ENCODE results near the gene SKOR1.

Gene SKOR1

DNA sequence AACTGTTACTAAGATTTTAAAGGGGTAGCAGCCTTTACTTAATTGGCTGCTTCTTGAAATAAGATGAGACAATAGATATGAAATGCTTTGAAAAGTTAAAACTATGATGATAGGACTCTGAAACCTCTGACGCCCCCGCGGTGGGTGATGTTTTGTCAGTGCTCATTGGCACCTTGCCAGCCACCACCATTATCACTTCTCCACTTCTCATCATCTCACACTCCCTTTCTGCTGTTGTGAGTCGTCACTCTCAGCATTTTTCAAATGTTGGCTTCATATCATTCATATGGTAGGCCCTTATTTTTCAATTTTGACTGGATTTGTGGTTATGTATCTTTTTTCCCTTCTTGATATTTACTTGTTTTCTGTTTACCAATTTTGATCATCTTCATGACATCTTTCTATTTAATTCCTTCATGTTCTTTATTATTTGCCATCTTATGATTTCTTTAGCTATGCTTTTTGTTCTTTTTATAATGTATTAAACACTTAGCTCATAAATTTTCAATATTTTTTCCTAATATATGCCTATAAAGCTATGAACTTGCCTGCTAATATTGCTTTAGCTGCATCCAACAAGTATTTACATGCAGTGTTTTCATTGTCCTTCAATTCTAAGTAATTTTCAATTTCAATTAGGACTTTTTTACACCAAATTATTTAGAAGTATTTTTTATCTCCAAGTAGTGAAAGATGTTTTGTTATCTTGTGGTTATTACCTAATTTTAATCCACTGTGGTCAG, 30.3 kb upstream of the SKOR1 start:
- ATAC-seq (peak; percentile 46), DNase-seq (peak; percentile 60)

DNA sequence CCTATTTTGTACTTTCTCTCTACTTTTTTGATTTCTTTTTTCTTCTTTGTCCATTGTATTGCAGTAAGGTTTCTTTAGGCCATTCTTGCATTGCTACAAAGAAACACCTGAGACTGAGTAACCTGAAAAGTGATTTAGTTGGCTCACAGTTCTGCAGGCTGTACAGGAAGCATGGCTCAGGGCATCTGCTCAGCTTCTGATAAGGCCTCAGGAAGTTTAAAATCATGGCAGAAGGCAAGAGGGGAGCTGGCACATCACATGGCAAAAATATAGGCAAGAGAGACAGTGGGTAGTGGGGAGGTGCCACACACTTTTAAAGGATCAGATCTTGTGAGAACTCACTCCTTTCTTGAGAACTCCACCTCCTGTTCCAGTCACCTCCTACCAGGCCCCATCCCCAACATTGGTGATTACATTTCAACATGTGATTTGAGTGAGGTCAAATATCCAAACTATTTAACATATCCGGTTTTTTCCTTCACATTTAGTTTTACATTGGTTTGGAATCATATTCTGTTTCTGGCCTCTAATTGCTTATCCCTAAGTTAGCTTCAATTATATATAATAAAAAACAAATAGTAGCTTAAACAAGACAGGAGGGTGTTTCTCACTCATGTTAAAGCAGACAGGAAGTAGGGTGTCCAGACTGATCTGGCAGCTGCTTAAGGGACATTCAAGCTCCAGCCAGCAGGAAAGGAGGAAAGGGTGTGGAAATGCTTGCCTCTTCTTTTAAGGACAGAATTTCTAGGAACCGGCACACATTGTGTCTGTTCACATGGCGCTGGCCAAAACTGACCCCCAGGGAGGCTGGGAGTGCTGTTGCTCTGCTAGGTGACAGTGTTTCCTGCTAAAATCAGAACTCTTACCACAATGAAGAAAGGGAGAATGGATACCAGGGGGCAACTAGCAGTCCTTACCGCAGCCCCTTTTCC, 28.8 kb upstream of the SKOR1 start:
- no peak for ATAC-seq
- DNase-seq = no peak

DNA sequence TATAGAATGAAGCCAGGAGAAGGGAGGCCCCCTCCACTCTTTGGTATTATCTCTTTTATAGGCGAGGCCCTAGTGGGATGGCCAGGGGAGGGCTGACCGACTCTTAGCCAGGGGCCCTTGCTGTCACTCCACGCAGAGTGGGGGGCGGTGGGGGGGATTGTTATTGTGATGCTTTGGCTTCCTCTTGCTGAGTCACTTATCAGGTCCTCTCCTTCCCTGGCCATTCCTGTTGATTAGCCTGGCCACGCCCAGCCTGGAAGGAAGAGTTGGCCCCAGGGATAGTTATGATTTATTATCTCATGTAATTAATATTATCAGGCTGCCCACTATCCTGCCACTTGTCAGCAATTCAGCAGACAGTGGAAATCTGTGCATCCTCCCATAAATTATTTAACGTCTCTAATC, 25.5 kb upstream of the SKOR1 start:
- no peak for DNase-seq
- no peak for ATAC-seq

DNA sequence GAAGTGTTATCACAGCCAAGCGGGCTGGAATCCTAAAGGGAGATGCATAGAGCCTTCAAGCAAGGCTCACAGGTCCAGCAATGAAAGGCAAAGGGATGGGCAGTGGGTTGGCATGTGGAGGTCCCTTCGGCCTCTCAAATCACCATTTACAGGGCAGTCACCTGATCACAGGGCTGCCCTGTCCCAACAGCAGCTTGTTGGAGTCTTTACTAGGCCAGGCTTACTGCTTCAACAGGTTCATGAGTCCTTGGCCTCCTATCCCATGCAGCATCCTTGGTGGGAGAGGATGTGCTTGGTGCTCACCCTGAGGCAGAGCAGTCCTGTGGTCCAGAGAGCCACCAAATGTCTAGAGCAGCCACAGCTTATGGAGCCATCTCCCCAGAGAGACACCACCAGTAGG, 24.2 kb upstream of the SKOR1 start:
- DNase-seq (no peak), ATAC-seq (no peak)

DNA sequence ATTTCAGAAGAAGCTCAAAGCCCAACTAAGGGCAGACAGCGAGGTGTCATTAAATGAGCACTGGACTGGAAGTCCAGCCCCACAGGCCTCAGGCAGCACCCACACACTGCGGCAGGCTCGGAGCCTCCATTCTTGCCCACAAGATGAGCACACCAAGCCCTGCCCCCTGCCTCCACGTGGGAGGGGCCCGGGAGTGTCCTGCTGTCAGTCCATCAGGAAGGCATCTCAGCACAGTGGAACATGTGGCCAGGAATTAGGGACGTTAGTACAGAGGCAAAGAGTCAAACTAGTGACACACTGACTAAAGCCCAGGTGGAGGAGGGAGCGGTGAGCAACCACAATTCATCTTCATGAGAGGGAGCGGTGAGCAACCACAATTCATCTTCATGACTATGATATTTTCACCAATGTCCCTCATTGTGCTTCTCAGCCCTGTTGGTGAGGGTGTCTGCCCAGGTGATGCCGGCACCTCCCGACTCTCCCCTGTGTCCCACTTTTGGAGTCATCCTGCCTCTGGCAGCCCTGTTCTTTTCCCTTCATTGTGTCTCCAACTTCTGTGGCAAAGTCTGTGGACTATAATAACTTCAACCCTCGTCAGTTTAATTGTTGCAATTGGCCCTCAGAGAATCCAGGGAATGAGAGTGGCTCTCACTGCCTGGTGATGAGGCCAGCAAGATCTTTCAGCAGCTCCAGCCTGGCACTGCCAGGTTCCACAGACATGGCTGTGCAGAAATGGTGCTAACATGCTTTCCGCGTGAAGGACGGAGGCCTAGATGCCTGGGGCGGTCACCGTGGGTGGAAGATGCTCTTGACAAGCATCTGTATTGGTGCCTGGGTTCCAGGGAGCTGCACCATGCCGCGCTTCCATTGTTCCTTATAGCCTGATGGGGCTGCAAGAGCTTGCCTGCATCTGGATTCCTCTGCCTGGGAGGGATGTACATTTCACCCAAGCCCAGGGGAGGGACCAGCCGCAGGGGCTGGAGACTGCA, 23.1 kb upstream of the SKOR1 start:
- DNase-seq (no peak), ATAC-seq (no peak)

DNA sequence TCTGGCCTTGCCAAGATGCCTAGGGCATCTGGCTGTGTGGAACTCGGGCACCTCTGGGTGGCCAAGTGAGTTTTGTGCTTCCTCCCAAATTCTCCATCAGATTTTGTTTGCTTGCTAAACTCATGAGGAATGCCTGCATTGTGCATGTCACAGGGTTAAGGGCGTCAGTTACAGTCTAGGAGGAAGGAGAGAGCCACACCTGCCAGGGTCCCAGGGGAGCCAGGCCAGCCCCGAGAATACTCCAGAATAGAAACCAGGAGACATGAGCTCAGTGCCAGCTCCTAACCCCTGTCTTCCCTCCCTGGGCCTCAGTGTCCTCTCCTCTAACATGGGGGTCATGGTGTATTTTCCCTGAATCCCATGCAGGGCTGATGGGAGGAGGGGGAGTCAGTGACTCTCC, 22.0 kb upstream of the SKOR1 start:
- no peak for ATAC-seq

DNA sequence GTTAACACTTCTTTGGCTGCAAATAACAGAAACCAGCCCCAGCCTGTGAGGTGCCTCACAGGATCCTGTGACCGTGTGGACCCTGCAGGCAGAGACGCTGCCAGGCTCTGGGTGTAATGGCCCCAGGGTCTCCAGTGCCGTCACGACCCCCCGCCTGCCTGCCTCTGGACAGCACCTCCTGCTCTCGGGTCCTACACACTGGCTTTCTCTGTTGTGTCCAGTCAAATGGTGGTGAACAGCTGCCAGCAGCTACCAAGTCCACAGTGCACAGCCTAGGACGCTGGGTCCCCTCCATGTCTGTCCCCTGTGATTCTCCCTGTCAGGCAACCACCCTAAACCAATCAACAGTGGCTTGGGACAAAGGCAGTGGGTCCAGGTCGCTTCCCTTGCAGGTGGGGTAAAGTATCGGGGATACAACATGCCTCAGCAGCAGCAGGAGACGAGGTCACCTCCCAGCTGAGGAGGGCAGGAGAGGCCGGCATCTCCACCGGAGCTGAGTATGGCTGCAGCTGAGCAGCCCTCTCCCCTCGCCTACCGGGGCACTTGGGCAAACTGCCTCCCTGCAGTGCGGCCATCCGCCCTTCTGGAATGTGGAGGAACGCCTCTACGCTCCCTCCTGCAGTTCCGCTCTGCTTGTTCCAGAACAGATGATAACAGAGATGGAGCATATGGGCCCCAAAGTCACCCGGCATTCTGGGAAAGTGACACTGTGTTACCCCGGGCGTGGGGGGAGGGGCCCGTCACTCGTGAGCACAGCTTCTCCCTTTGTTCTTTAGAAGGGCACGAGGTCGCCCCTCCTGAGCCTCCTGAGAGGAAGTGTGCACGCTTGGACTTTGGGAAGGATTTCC, 21.1 kb upstream of the SKOR1 start:
- ATAC-seq (no peak), DNase-seq (no peak)

More for the DNA sequence above, 22.0 kb upstream of the SKOR1 start:
- no peak for DNase-seq

DNA sequence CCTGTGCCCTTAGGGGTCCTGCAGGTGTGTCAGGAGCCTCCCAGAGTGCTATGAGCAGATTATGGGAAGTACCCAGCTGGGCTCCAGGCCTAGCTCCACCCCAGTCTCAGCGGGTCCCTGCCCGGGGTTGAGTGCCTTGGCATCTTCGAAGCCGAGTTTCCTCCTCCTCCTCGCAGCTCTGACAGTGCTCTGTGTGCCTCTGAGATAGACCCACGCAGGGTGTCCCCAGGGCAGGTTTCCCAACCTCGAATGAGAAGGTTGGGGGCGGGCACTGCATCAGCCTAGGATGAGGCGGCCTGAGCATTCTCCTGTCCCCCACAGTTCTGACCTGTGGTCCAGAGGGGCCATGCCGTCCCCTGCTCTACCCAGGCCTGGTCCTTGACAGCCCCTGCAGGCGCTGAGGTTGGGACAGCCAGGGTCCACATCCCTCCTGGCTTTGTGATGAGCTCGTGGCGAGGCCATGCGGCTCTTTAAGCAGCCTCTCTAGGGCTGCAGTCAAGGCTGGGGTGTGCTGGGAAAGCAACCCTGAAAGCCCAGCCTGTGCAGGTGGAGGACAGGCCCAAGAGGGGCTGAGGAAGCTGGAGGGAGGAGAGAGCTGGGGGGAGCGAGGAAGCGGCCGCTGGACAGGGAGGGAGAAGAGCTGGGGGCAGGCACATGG, 20.2 kb upstream of the SKOR1 start:
- no peak for ATAC-seq

DNA sequence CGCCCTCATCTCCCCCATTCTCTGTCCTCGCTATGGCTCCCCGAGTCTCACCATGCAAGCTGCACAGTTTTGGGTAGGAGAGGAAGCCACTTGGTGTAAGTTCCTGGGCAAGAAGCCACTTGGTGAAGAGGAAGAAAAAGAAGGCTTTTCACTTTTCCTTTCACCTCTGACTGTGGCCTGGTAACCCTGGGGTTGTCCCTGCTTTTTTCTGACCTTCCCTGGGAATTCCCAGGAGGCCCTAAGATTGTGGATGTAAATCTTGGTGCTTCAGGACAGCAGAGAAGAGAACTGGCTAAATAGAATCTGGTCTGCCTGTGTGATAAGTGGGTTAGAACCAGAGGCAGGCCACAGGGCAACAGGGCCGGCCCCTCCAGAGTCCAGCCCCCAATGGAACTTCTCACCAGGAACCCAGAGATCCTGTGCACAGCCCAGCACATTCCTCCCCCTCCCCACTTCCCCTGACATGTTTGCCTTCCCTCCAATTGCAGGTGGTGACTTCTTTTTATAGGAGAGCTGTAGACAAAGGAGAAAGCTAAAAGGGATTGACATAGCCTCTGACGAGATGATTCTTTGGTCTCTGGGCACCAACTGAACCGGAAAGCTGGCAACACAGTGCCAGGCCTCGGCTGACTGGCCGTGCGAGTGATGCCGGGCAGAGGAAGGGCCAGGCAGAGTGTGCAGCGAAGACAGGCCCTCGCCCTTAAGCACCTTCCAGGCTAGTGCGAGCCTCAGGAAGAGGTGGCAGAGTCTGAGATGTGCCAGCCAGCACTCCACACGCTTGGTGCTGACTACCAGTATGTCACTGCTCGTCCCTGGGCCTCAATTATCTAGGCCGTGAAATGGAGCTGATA, 19.4 kb upstream of the SKOR1 start:
- no peak for ATAC-seq
- DNase-seq = no peak

More for the DNA sequence above, 20.2 kb upstream of the SKOR1 start:
- DNase-seq = no peak

DNA sequence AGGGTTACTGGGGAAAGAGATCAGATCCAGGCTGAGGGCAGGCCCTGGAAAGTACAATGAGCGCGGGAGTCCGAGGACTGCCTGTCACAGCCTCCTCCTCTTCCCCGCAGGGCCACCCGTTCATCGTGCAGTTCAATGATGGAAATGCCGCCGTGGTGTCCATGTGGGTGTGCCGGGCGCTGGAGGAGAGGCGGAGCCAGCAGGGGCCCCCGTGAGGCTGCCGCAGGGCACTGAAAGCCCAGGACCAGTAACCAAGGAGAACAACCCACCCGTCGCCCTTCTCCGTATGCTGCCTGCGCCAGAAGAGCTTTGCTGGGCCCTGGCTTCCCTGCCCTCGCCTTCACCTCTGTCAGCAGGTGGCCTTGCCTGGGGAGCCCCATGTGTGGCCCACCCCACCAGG, 18.8 kb upstream of the SKOR1 start:
- DNase-seq (no peak), ATAC-seq (no peak)

DNA sequence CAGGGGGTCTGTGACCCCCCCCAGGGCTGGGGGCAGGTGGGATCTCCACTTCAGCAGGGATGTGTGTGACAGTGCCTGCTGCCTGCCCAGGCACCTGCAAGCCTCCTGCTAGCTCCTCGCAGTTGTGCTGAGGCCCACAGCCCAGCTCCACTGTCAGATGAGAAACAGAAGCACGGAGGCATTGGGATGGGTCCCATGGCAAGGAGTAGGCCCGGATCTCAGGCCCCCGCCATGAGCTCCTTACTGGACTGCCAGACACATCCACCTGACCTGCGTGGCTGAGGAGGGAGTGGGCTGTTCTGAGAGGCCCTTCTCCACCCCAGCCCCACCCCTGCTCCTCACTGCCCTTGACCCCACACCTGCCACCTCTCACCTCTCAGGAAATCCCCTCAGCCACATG, 18.2 kb upstream of the SKOR1 start:
- no peak for DNase-seq
- ATAC-seq = no peak

DNA sequence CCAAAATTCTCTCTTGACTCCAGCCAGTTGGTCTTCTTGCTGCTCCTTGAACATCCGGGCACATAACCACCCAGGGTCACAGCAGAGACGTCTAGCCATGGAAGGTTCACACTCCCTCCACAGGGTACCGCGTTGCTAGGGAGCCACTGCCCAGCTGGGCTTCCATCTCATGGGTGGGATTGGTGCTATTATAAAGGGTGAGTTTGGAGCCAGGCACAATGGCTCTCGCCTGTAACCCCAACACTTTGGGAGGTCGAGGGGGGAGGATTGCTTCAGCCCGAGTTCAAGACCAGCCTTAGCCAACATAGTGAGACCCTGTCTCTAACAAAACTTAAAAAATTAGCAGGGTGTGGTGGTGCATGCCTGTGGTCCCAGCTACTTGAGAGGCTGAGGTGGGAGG, 17.5 kb upstream of the SKOR1 start:
- no peak for ATAC-seq
- DNase-seq = no peak

DNA sequence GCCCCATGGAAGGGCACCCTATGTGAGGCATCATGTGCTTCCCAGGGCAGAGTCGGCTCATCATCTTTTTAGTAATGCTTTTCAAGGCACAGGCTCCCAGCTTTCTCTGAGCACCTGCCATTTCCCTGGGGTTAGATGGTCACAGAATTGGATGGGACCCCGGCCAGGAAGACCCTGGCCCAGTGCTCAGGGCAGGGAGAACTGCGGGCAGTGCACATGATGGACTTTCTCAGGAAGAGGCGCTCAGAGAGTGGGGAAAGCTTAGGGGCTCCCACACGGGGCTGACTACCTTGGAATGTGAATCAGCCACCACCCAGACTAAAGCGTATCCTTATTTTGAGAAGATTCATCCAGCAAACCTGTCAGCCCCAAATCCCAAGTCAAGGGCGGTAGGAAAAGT, 16.5 kb upstream of the SKOR1 start:
- ATAC-seq (no peak), DNase-seq (no peak)

DNA sequence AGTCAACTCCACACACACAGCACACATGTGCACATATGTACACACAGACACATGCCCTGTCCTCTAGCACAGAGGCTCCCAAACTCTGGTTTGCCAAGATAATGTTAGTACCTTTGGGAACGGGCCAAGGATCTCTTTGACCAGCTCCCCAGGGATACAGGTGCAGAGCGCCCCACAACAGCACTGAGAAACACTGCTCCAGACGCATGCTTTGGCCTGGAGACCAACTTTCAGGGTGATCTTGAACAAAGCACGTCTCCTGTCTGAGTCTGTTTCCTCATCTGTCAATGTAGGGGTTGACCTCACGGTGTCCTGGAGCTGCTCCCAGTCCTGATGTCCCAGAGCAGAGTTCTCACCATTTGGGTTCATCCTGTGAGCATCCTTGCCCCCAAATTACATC, 15.9 kb upstream of the SKOR1 start:
- no peak for DNase-seq
- no peak for ATAC-seq

DNA sequence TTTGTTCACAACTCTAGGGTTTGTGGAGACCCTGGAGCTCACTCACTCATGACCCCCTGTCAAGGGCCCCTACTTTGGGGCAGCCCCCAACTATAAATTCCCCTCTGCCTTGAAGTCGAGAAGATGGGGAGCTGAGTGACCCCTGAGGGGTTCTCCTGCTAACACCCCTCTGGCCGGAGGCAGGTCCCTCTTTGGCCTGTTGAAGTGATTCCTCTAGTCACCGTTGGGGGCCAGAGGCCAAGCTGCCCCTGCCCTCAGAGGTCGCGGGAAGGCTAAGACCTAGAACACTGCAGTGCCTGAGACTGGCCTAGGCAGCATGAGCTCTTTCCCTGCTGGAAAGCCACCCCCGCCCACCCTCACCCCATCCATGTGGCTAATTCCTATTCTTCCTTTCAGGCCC, 15.4 kb upstream of the SKOR1 start:
- DNase-seq (no peak), ATAC-seq (no peak)

DNA sequence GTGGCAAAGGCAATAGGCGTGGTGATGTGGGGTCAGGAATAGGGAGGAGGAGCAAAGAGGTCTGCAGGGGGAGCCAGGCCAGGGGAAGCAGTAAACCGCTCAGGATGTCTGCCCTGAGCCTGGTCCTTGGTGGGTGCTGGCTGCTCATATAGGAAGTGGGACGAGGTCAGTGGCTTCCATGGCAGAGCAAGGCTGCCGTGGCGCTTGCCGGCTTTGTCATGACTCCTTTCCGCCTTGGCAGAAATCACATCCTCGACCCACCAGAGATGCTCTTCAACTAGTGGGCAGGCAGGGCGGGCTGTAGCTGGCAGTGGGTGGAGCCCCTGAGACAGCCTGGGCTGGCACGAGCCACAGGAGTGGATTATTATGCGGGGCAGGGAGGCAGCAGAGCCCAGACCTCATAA, 13.1 kb upstream of the SKOR1 start:
- DNase-seq = no peak
- ATAC-seq = no peak

DNA sequence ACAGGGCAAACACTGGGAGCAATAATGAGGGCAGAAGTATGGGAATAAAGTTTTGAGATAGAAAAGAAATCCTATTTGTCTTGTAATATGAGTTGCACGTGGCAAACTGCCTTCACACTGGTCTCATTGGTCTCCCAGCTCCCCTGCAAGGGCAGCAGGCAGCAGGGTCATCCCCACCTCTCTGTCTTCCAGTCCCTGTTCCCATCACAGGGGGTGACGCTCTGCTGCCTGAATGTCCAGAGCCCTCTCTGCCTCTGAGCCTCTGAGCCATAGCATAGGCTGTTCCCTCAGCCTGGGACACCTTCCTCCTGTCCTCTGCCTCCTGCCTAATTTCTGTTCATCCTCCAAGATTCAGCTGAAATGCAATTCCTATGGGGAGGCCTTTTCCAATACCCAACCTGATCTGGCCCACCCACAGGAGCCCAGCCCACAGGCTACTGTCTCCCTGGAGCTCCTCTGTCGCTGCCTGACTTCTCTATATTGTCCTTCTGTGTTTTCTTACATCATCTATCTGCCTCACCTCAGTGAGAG, 12.1 kb upstream of the SKOR1 start:
- ATAC-seq = no peak
- DNase-seq = no peak

DNA sequence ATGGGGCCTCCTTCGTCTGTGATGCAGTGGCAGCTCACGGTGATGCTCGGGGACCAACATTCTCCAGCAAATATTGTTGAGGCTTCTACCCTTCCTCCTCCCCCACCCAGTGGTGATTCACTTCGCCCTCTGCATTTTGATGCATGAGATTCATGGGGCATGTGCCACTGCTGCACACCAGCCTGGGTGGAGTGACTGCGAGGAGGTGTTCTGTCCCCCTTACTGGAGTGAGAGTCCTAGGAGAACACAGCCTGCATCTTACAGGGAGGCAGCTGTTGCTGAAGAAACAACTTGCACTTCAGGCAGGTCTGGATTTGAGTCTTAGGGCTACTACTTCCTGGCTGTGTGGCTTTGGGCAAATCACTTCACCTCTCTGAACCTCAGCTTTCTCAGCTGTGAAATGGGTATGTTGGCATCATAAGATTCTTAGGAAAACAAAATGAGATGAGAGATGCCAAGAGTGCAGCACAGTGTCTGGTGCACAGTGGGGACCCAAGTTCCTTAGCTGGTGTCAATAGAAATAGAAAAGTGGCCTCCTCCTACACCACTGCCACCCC, 10.2 kb upstream of the SKOR1 start:
- no peak for ATAC-seq

DNA sequence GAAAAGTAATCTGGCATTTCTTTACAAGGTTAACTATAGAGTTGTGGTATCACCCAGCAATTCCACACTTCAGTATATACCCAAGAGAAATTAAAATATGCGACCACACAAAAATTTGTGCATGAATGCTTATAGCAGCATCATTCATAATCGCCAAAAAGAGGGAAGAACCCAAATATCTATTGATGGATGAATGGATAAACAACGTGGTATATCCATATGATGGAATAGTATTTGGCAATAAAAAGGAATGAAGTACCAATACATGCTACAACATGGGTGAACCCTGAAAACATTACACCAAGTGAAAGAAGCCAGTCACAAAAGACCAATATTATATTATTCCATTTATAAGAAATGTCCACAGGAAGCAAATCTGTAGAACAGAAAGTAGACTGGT, 8.6 kb upstream of the SKOR1 start:
- no peak for DNase-seq
- no peak for ATAC-seq

More for the DNA sequence above, 10.2 kb upstream of the SKOR1 start:
- no peak for DNase-seq
